H1 (cell line): ENCODE data around the gene OR56A3. TPM values are rescaled to one million over a fixed set of nuclear protein-coding genes. Genes with fewer than 3 reads are reported as not detected.

Experiments
- CTCF ChIA-PET: fragments of 300-600 bp; sonication (Branson Sonifier 250); formaldehyde crosslinking; loops from one replicate; lab custom pipeline; 2021; ENCODE audit not compliant: partially characterized antibody; lab: Charles Lee
- POLR2A ChIA-PET: fragments of 300-600 bp; sonication (Branson Sonifier 250); formaldehyde crosslinking; loops from one replicate; lab custom pipeline; 2021; ENCODE audit warnings: inconsistent platforms; ENCODE audit not compliant: partially characterized antibody; lab: Charles Lee
- DNase-seq, 2 experiments: peaks; one replicate each; pipeline versions ENCODE4 v3.0.0 to v3.0.0-alpha.2; 2010 to 2022; ENCODE audit warnings: low spot score in 2 of 2, low read depth in 1 of 2, mixed read lengths in 1 of 2
- FAIRE-seq: peaks from 2 replicates; lab custom pipeline; 2011; peaks lifted over from hg19 to GRCh38; lab: Jason Lieb, UNC
- H2AFZ ChIP-seq: 2 replicates; pipeline ENCODE4 v1.8.1; 2012; ENCODE audit warnings: low read length, inconsistent platforms
- H2AK5ac ChIP-seq: 2 replicates; pipeline ENCODE4 v1.6.1; 2013; ENCODE audit warnings: low read depth, low read length
- H2BK120ac ChIP-seq: replicated peaks from 2 replicates; pipeline ENCODE3; 2013; ENCODE audit warnings: low read depth, low read length, inconsistent platforms
- H2BK12ac ChIP-seq: 2 replicates; pipeline ENCODE4 v1.6.1; 2013; ENCODE audit warnings: low read depth, low read length
- H2BK15ac ChIP-seq: 2 replicates; pipeline ENCODE4 v1.6.1; 2013; ENCODE audit warnings: low read length
- H2BK20ac ChIP-seq: 2 replicates; pipeline ENCODE4 v1.6.1; 2013; ENCODE audit warnings: low read length
- H2BK5ac ChIP-seq: 2 replicates; pipeline ENCODE4 v1.6.1; 2013; ENCODE audit warnings: low read depth, low read length
- H3K14ac ChIP-seq: 2 replicates; pipeline ENCODE4 v1.6.1; 2013; ENCODE audit warnings: inconsistent platforms; ENCODE audit not compliant: insufficient read length
- H3K18ac ChIP-seq: 2 replicates; pipeline ENCODE4 v1.6.1; 2013; ENCODE audit warnings: low read length; ENCODE audit errors: extremely low read depth
- H3K23ac ChIP-seq: 2 replicates; pipeline ENCODE4 v1.6.1; 2013; ENCODE audit warnings: inconsistent platforms; ENCODE audit not compliant: insufficient read length
- H3K23me2 ChIP-seq: 2 replicates; pipeline ENCODE4 v1.6.1; 2013; ENCODE audit warnings: low read depth, low read length
- H3K27ac ChIP-seq: 2 replicates; pipeline ENCODE4 v1.6.1; 2011; ENCODE audit warnings: low read depth, low read length, inconsistent platforms
- H3K27me3 ChIP-seq, 4 experiments: replicated peaks in 1 of 4; 1 replicate in 1 of 4; 2 replicates in 3 of 4; pipeline versions ENCODE4 v1.6.1 to v1.8.1; 2011 to 2013; ENCODE audit warnings: low read length in 3 of 4, mild to moderate bottlenecking in 3 of 4, inconsistent platforms in 2 of 4, mixed read lengths in 2 of 4, moderate library complexity in 1 of 4; ENCODE audit not compliant: control insufficient read depth in 3 of 4, insufficient read depth in 3 of 4; ENCODE audit errors: extremely low read depth in 1 of 4
- H3K36me3 ChIP-seq, 4 experiments: 2 replicates each; pipeline versions ENCODE4 v1.6.1 to v1.8.1; 2011 to 2013; ENCODE audit warnings: mild to moderate bottlenecking in 4 of 4, low read length in 3 of 4, moderate library complexity in 2 of 4, control low read depth in 1 of 4, inconsistent platforms in 1 of 4; ENCODE audit not compliant: insufficient read depth in 4 of 4, control insufficient read depth in 2 of 4
- H3K4ac ChIP-seq: replicated peaks from 2 replicates; pipeline ENCODE3; 2013; ENCODE audit warnings: low read length, low read depth, mixed read lengths, inconsistent platforms; ENCODE audit not compliant: insufficient read length
- H3K4me1 ChIP-seq, 4 experiments: replicated peaks in 1 of 4; 1 replicate in 1 of 4; 2 replicates in 3 of 4; pipeline versions ENCODE4 v1.6.1 to v1.8.1; 2011 to 2013; ENCODE audit warnings: low read length in 3 of 4, inconsistent platforms in 2 of 4, mixed read lengths in 1 of 4; ENCODE audit not compliant: insufficient read depth in 4 of 4, control insufficient read depth in 3 of 4
- H3K4me2 ChIP-seq, 2 experiments: 2 replicates each; pipeline versions ENCODE4 v1.6.1 to v1.8.1; 2011 to 2013; ENCODE audit warnings: low read depth in 2 of 2, low read length in 2 of 2, control low read depth in 1 of 2, inconsistent platforms in 1 of 2, mild to moderate bottlenecking in 1 of 2; ENCODE audit not compliant: insufficient read depth in 1 of 2
- H3K4me3 ChIP-seq, 4 experiments: fragments of 200-600, 300-600 bp in 1 of 4; sonication (generic), shearing (Covaris generic), sonication (Bioruptor Twin) in 1 of 4; 2 replicates each; pipeline versions ENCODE4 v1.5.1 to v1.8.1; 2011 to 2016; ENCODE audit warnings: low read length in 4 of 4, low read depth in 3 of 4, control low read depth in 2 of 4, inconsistent platforms in 2 of 4, mild to moderate bottlenecking in 2 of 4, mixed read lengths in 1 of 4, moderate library complexity in 1 of 4; ENCODE audit not compliant: insufficient read depth in 2 of 4; ENCODE audit errors: extremely low read depth in 1 of 4
- H3K56ac ChIP-seq: replicated peaks from 2 replicates; pipeline ENCODE3; 2013; ENCODE audit warnings: low read depth, mild to moderate bottlenecking, mixed read lengths, low read length, inconsistent platforms; ENCODE audit not compliant: insufficient read length
- H3K79me1 ChIP-seq: 2 replicates; pipeline ENCODE4 v1.6.1; 2013; ENCODE audit warnings: low read depth, low read length, control low read depth
- H3K79me2 ChIP-seq, 2 experiments: 2 replicates each; pipeline versions ENCODE4 v1.6.1 to v1.8.1; 2012 to 2013; ENCODE audit warnings: low read length in 2 of 2, mild to moderate bottlenecking in 2 of 2, inconsistent platforms in 1 of 2; ENCODE audit not compliant: insufficient read depth in 2 of 2, control insufficient read depth in 1 of 2
- H3K9ac ChIP-seq, 4 experiments: replicated peaks in 1 of 4; 1 replicate in 1 of 4; 2 replicates in 3 of 4; pipeline versions ENCODE4 v1.6.1 to v1.8.1; 2011 to 2013; ENCODE audit warnings: low read depth in 3 of 4, low read length in 3 of 4, control low read depth in 2 of 4, mild to moderate bottlenecking in 2 of 4, moderate library complexity in 2 of 4, inconsistent platforms in 1 of 4; ENCODE audit errors: extremely low read depth in 1 of 4
- H3K9me3 ChIP-seq, 2 experiments: 2 replicates each; pipeline versions ENCODE4 v1.6.1 to v1.8.1; 2012 to 2013; ENCODE audit warnings: mild to moderate bottlenecking in 2 of 2, moderate library complexity in 2 of 2, control low read depth in 1 of 2, inconsistent platforms in 1 of 2, low read depth in 1 of 2, low read length in 1 of 2, mixed read lengths in 1 of 2; ENCODE audit not compliant: insufficient read depth in 2 of 2
- H4K20me1 ChIP-seq, 2 experiments: replicated peaks in 1 of 2; 2 replicates each; pipeline versions ENCODE3 to v1.8.1; 2011 to 2013; ENCODE audit warnings: inconsistent platforms in 2 of 2, low read length in 2 of 2, mild to moderate bottlenecking in 1 of 2; ENCODE audit not compliant: insufficient read depth in 2 of 2, control insufficient read depth in 1 of 2
- H4K5ac ChIP-seq: 2 replicates; pipeline ENCODE4 v1.6.1; 2013; ENCODE audit warnings: low read length, low read depth, mixed read lengths, inconsistent platforms; ENCODE audit not compliant: insufficient read length
- H4K8ac ChIP-seq: 2 replicates; pipeline ENCODE4 v1.8.0; 2013; ENCODE audit warnings: mild to moderate bottlenecking, moderate library complexity, low read length, inconsistent platforms; ENCODE audit not compliant: insufficient read depth; ENCODE audit errors: extremely low read depth
- H4K91ac ChIP-seq: replicated peaks from 2 replicates; pipeline ENCODE3; 2013; ENCODE audit warnings: low read length, mixed read lengths, inconsistent platforms; ENCODE audit not compliant: insufficient read length
- ATF2 ChIP-seq: IDR thresholded peaks from 2 replicates; pipeline ENCODE4 v1.6.1; 2012; ENCODE audit warnings: low read length, inconsistent platforms
- BACH1 ChIP-seq: IDR thresholded peaks from 2 replicates; pipeline ENCODE4 v1.6.1; 2012; ENCODE audit warnings: low read length, improper control_type of control experiment
- BCL11A ChIP-seq, 2 experiments: IDR thresholded peaks; one replicate each; pipeline ENCODE4 v1.6.1; 2011; ENCODE audit warnings: low read depth in 2 of 2, low read length in 2 of 2, mild to moderate bottlenecking in 2 of 2
- E2F6 ChIP-seq: IDR thresholded peaks from 2 replicates; pipeline ENCODE4 v1.6.1; 2012; ENCODE audit warnings: inconsistent platforms
- EP300 ChIP-seq, 2 experiments: IDR thresholded peaks; 1 replicate in 1 of 2; 2 replicates in 1 of 2; pipeline ENCODE4 v1.6.1; 2011 to 2012; ENCODE audit warnings: low read depth in 2 of 2, low read length in 2 of 2, mild to moderate bottlenecking in 2 of 2, borderline replicate concordance in 1 of 2, inconsistent platforms in 1 of 2, moderate library complexity in 1 of 2
- HDAC2 ChIP-seq, 2 experiments: fragments of 300-600 bp in 1 of 2; sonication (generic) in 1 of 2; IDR thresholded peaks; 2 replicates each; pipeline ENCODE4 v1.6.1; 2011 to 2012; ENCODE audit warnings: low read depth in 2 of 2, low read length in 2 of 2, mild to moderate bottlenecking in 2 of 2, moderate library complexity in 2 of 2, borderline replicate concordance in 1 of 2, inconsistent platforms in 1 of 2
- HDAC6 ChIP-seq: IDR thresholded peaks from one replicate; pipeline ENCODE4 v1.7.1; 2012; ENCODE audit warnings: low read depth, mild to moderate bottlenecking, inconsistent platforms, low read length, moderate library complexity
- SIRT6 ChIP-seq: IDR thresholded peaks from one replicate; pipeline ENCODE4 v1.7.1; 2012; ENCODE audit warnings: low read length, inconsistent platforms
- SP1 ChIP-seq: IDR thresholded peaks from 2 replicates; pipeline ENCODE4 v1.6.1; 2011; ENCODE audit warnings: low read depth, low read length
- USF2 ChIP-seq: IDR thresholded peaks from 2 replicates; pipeline ENCODE4 v1.6.1; 2011; ENCODE audit warnings: low read length, improper control_type of control experiment
- WGBS, 2 experiments: shearing (Covaris generic) in 1 of 2; methylation state at CpG; one replicate each; pipeline versions ENCODE4 v1.1.6 to v1.1.7; 2013 to 2015; ENCODE audit warnings: low lambda C conversion rate in 2 of 2, mixed read lengths in 2 of 2, inconsistent platforms in 1 of 2, low coverage in 1 of 2, missing lambda C conversion rate in 1 of 2; ENCODE audit not compliant: insufficient replicate concordance in 2 of 2, insufficient coverage in 1 of 2, insufficient read length in 1 of 2; ENCODE audit errors: extremely low coverage in 1 of 2, missing lambda C conversion rate in 1 of 2; 5-methylcytosine and 5-hydroxymethylcytosine counted together
- polyA plus RNA-seq, 7 experiments: library from polyadenylated mRNA; depleted of rRNA in 3 of 7; stranded (reverse) in 5 of 7; unstranded in 2 of 7; fragments of >200 nt in 5 of 7; fragments of 200-250 nt in 2 of 7; gene quantifications; 1 replicate in 5 of 7; 2 replicates in 1 of 7; 4 replicates in 1 of 7; pipeline versions ENCODE4 v1.2.1 to v1.2.3, GENCODE V29; 2011 to 2013; ENCODE audit warnings: missing spikeins in 2 of 7, mixed read lengths in 2 of 7
- total RNA-seq: library from RNA; stranded (reverse); fragmentation: NEBNext Ultra II Directional; extraction: Animal tissue kit (Norgen Biotek cat#: 25700); gene quantifications from 2 replicates; pipeline ENCODE4 v1.2.1, GENCODE V29; 2021

Gene OR56A3
- total and polyA plus RNA-seq, 2 of the 8 experiments (the other 6 are each of a cell fraction or from before 2014, with no cell fraction given) = not detected

GRCh38 chr11:5986885-5987284 is 44.8 kb downstream of the OR56A3 start, which contains the start of gene OR52L1:
TSS of gene OR52L1 (minus strand) at chr11:5986985. CDS start at chr11:5986930, 55 bp downstream.
- Histone ChIP-seq H3K23me2 (no peaks in the 10 kb centered on the region), H3K23ac (no peak within 1 kb of the TSS), H3K18ac (no peak within 1 kb of the TSS), H3K4me1 (no peaks in the 10 kb centered on the region), H3K56ac (no peak within 1 kb of the TSS), H2BK20ac (no peak within 1 kb of the TSS), H4K5ac (no peak within 1 kb of the TSS), H2AK5ac (no peak within 1 kb of the TSS), H3K9ac (no peak within 1 kb of the TSS; a peak in 1 of 7 replicates), H4K91ac (no peak within 1 kb of the TSS), H3K79me2 (no peaks in the 10 kb centered on the region), H3K79me1 (no peaks in the 10 kb centered on the region), H3K4ac (no peak within 1 kb of the TSS), H2BK12ac (no peak within 1 kb of the TSS), H4K8ac (no peak within 1 kb of the TSS), H3K27me3 (no peaks in the 10 kb centered on the region), H2BK5ac (no peak within 1 kb of the TSS), H3K4me3 (no peak within 1 kb of the TSS), H3K4me2 (no peak within 1 kb of the TSS), H4K20me1 (no peaks in the 10 kb centered on the region), H2BK15ac (no peak within 1 kb of the TSS), H3K9me3 (no peaks in the 10 kb centered on the region), H3K36me3 (no peaks in the 10 kb centered on the region), H3K14ac (no peak within 1 kb of the TSS), H3K27ac (no peak within 1 kb of the TSS), H2AFZ (no peak within 1 kb of the TSS), H2BK120ac (no peak within 1 kb of the TSS)
- ChIA-PET POLR2A (no interaction called here), CTCF (interaction anchor here (0.6 kb wide), 1 partner anchor 285 kb away, joined by 3 read pairs; no protein-coding TSS in a partner anchor)
- WGBS, 2 experiments = 83% methylated on average over 1 of the region's 1 CpG; no CpG with 5 or more reads in 1 of the 2 experiments
- FAIRE-seq = no peak
- no peak for DNase-seq
- no peak for TF ChIP-seq HDAC2 (IDR thresholded peaks at IDR 0.05; ENCODE audit: borderline replicate concordance in 1 of 2, low read depth in 2 of 2, low read length in 2 of 2)
- TF ChIP-seq ATF2 = no peak
- TF ChIP-seq BACH1 = no peak
- no peak for TF ChIP-seq E2F6
- TF ChIP-seq HDAC6 = no peak
- no peak for TF ChIP-seq BCL11A (IDR thresholded peaks at IDR 0.05; ENCODE audit: low read depth in 2 of 2, low read length in 2 of 2)
- no peak for TF ChIP-seq EP300 (IDR thresholded peaks at IDR 0.05; ENCODE audit: borderline replicate concordance in 1 of 2, low read depth in 2 of 2, low read length in 2 of 2)
- no peak for TF ChIP-seq SP1
- TF ChIP-seq USF2 = no peak
- no peak for TF ChIP-seq SIRT6
